ENCODE measurements around the gene KCND2.

Gene KCND2

GRCh38 chr7:120519224-120519623, 246.2 kb downstream of the KCND2 start:
- TF ChIP-seq CREB1 (IDR thresholded peaks at IDR 0.05; ENCODE audit: low read depth) (no peak), ZBTB7A (IDR thresholded peaks at IDR 0.05; ENCODE audit: low read depth) (no peak), FOXM1 (IDR thresholded peaks at IDR 0.05; ENCODE audit: borderline replicate concordance, low read depth) (no peak), RAD21 (IDR thresholded peaks at IDR 0.05; ENCODE audit: low read depth) (no peak), TEAD4 (IDR thresholded peaks at IDR 0.05) (no peak), TCF12 (IDR thresholded peaks at IDR 0.05; ENCODE audit: low read depth) (no peak), YY1 (IDR thresholded peaks at IDR 0.05; ENCODE audit: low read depth) (no peak), NFIC (IDR thresholded peaks at IDR 0.05) (no peak), MAX (IDR thresholded peaks at IDR 0.05) (no peak), REST (IDR thresholded peaks at IDR 0.05; ENCODE audit: low read depth) (no peak), USF1 (IDR thresholded peaks at IDR 0.05) (no peak), TAF1 (IDR thresholded peaks at IDR 0.05; ENCODE audit: low read depth) (no peak), EGR1 (IDR thresholded peaks at IDR 0.05) (no peak), EP300 (IDR thresholded peaks at IDR 0.05; ENCODE audit: borderline replicate concordance) (no peak), CEBPB (IDR thresholded peaks at IDR 0.05) (no peak)

GRCh38 chr7:120521761-120522737, 249.1 kb downstream of the KCND2 start:
- TF ChIP-seq CREB1 (IDR thresholded peaks at IDR 0.05; ENCODE audit: low read depth) (no peak), YY1 (IDR thresholded peaks at IDR 0.05; ENCODE audit: low read depth) (no peak), CEBPB (IDR thresholded peaks at IDR 0.05) (no peak), MAX (IDR thresholded peaks at IDR 0.05) (no peak), EGR1 (IDR thresholded peaks at IDR 0.05) (no peak), TCF12 (IDR thresholded peaks at IDR 0.05; ENCODE audit: low read depth) (no peak), REST (IDR thresholded peaks at IDR 0.05; ENCODE audit: low read depth) (no peak), EP300 (IDR thresholded peaks at IDR 0.05; ENCODE audit: borderline replicate concordance) (no peak), FOXM1 (IDR thresholded peaks at IDR 0.05; ENCODE audit: borderline replicate concordance, low read depth) (no peak), TEAD4 (IDR thresholded peaks at IDR 0.05) (no peak), USF1 (IDR thresholded peaks at IDR 0.05) (no peak)

- TF ChIP-seq MAX (IDR thresholded peaks at IDR 0.05): no peak
- TF ChIP-seq CEBPB (IDR thresholded peaks at IDR 0.05): no peak
- TF ChIP-seq FOXM1 (IDR thresholded peaks at IDR 0.05; ENCODE audit: borderline replicate concordance, low read depth): no peak
- TF ChIP-seq NFIC (IDR thresholded peaks at IDR 0.05): no peak
These were observed 251.0 kb downstream of the KCND2 start for GRCh38 chr7:120523985-120524384.

- TF ChIP-seq RAD21 (IDR thresholded peaks at IDR 0.05; ENCODE audit: low read depth) (no peak), YY1 (IDR thresholded peaks at IDR 0.05; ENCODE audit: low read depth) (no peak), FOXM1 (IDR thresholded peaks at IDR 0.05; ENCODE audit: borderline replicate concordance, low read depth) (no peak), CEBPB (IDR thresholded peaks at IDR 0.05) (no peak), CREB1 (IDR thresholded peaks at IDR 0.05; ENCODE audit: low read depth) (no peak), REST (IDR thresholded peaks at IDR 0.05; ENCODE audit: low read depth) (no peak), EP300 (IDR thresholded peaks at IDR 0.05; ENCODE audit: borderline replicate concordance) (no peak), MAX (IDR thresholded peaks at IDR 0.05) (no peak), TCF12 (IDR thresholded peaks at IDR 0.05; ENCODE audit: low read depth) (no peak), TAF1 (IDR thresholded peaks at IDR 0.05; ENCODE audit: low read depth) (no peak)
These were observed 254.0 kb downstream of the KCND2 start for GRCh38 chr7:120526902-120527509.
